ENCODE results near the gene LIFR.

Gene LIFR

GRCh38 chr5:38595132-38595745 lies 38.8 kb upstream of the LIFR start:
- H3K4me3 ChIP-seq (ENCODE audit: control insufficient read depth, low read depth, low read length) = no peak overlapping the region
- DNase-seq (ENCODE audit: low read depth) = peak; percentile 78
- no peak for TF ChIP-seq CTCF (IDR thresholded peaks at IDR 0.05; ENCODE audit: control insufficient read depth, insufficient read depth, low read depth, low read length, missing control alignments)

GRCh38 chr5:38593959-38594358 lies 37.5 kb upstream of the LIFR start:
- TF ChIP-seq CTCF (IDR thresholded peaks at IDR 0.05; ENCODE audit: control insufficient read depth, insufficient read depth, low read depth, low read length, missing control alignments) = no peak

GRCh38 chr5:38591523-38591849 lies 35.0 kb upstream of the LIFR start:
- no peak overlapping the region for H3K4me3 ChIP-seq (ENCODE audit: control insufficient read depth, low read depth, low read length)
- DNase-seq (ENCODE audit: low read depth) = no peak
- no peak for TF ChIP-seq CTCF (IDR thresholded peaks at IDR 0.05; ENCODE audit: control insufficient read depth, insufficient read depth, low read depth, low read length, missing control alignments)

More at GRCh38 chr5:38593959-38594358, 37.5 kb upstream of the LIFR start:
- DNase-seq (ENCODE audit: low read depth) = no peak
- H3K4me3 ChIP-seq (ENCODE audit: control insufficient read depth, low read depth, low read length) = no peak overlapping the region

- DNase-seq (ENCODE audit: low read depth) = no peak
- no peak for TF ChIP-seq CTCF (IDR thresholded peaks at IDR 0.05; ENCODE audit: control insufficient read depth, insufficient read depth, low read depth, low read length, missing control alignments)
Measured at GRCh38 chr5:38590838-38591522, 34.5 kb upstream of the LIFR start.

GRCh38 chr5:38589629-38590028 lies 33.2 kb upstream of the LIFR start:
- TF ChIP-seq CTCF (IDR thresholded peaks at IDR 0.05; ENCODE audit: control insufficient read depth, insufficient read depth, low read depth, low read length, missing control alignments) = no peak
- no peak overlapping the region for H3K4me3 ChIP-seq (ENCODE audit: control insufficient read depth, low read depth, low read length)
- DNase-seq (ENCODE audit: low read depth) = no peak

More at GRCh38 chr5:38590838-38591522, 34.5 kb upstream of the LIFR start:
- H3K4me3 ChIP-seq (ENCODE audit: control insufficient read depth, low read depth, low read length) = no peak overlapping the region

GRCh38 chr5:38585816-38586215 lies 29.4 kb upstream of the LIFR start:
- DNase-seq (ENCODE audit: low read depth) = no peak
- no peak overlapping the region for H3K4me3 ChIP-seq (ENCODE audit: control insufficient read depth, low read depth, low read length)
- no peak for TF ChIP-seq CTCF (IDR thresholded peaks at IDR 0.05; ENCODE audit: control insufficient read depth, insufficient read depth, low read depth, low read length, missing control alignments)
